Breast epithelium (tissue), 4 donors: ENCODE measurements around the gene YY1. TPM values are rescaled to one million over a fixed set of nuclear protein-coding genes. Genes with fewer than 3 reads are reported as not detected.

ENCODE experiments used
- DNase-seq, 2 donors: peaks; one replicate each; pipeline ENCODE4 v3.0.0-alpha.2; 2019; ENCODE audit warnings: low spot score in 2 of 2
- H3K27ac ChIP-seq, 2 donors: fragments of 200-600 bp; sonication (generic) in 1 of 2; one replicate each; pipeline ENCODE4 v1.5.1; 2016 to 2019; ENCODE audit warnings: mild to moderate bottlenecking in 1 of 2
- H3K27me3 ChIP-seq, 2 donors: fragments of 200-600 bp; sonication (generic) in 1 of 2; one replicate each; pipeline versions ENCODE4 v1.5.1 to v1.6.0; 2017 to 2019; ENCODE audit warnings: control low read depth in 1 of 2, mild to moderate bottlenecking in 1 of 2
- H3K36me3 ChIP-seq: fragments of 200-600 bp; one replicate; pipeline ENCODE4 v1.5.1; 2019
- H3K4me1 ChIP-seq, 2 donors: fragments of 200-600 bp; sonication (generic); one replicate each; pipeline ENCODE4 v1.5.1; 2016 to 2019; ENCODE audit warnings: control low read depth in 1 of 2
- H3K4me3 ChIP-seq, 3 donors: fragments of 200-600 bp; sonication (generic); 1 replicate in 2 of 3; 2 replicates in 1 of 3; pipeline ENCODE4 v1.5.1; 2016 to 2019; ENCODE audit warnings: mild to moderate bottlenecking in 3 of 3, moderate library complexity in 2 of 3
- H3K9me3 ChIP-seq, 2 donors: fragments of 200-600 bp; sonication (generic) in 1 of 2; one replicate each; pipeline ENCODE4 v1.5.1; 2016 to 2019; ENCODE audit warnings: control low read depth in 1 of 2
- POLR2A ChIP-seq: fragments of 450-650 bp; IDR thresholded peaks from one replicate; pipeline ENCODE4 v1.6.1; 2016; ENCODE audit warnings: antibody characterized with exemption, mild to moderate bottlenecking, moderate library complexity
- POLR2AphosphoS5 ChIP-seq, 3 donors: sonication (generic); formaldehyde crosslinking; IDR thresholded peaks; one replicate each; pipeline ENCODE4 v1.6.1; 2017; ENCODE audit warnings: antibody characterized with exemption in 3 of 3
- intact Hi-C: fragments of 100-400 bp; cut with DNase I; formaldehyde crosslinking; loops from one replicate; pipeline ENCODE4 v1.15.1; 2023; ENCODE audit warnings: low total_unique reads
- total RNA-seq, 3 donors: library from RNA; depleted of rRNA; stranded (reverse); fragments of >200 nt; gene quantifications; one replicate each; pipeline ENCODE4 v1.1.0, GENCODE V29; 2016
- TF ChIP-seq, protein P1 (sequence below), 3 donors: fragments of 450-650 bp; IDR thresholded peaks; one replicate each; pipeline ENCODE4 v1.5.1; 2016 to 2017; ENCODE audit warnings: antibody characterized with exemption in 3 of 3, mild to moderate bottlenecking in 3 of 3, moderate library complexity in 3 of 3

Gene YY1
- total RNA-seq, 3 donors from 2014 or later, result 46.2 to 61.2 (median 50.6) TPM

DNA sequence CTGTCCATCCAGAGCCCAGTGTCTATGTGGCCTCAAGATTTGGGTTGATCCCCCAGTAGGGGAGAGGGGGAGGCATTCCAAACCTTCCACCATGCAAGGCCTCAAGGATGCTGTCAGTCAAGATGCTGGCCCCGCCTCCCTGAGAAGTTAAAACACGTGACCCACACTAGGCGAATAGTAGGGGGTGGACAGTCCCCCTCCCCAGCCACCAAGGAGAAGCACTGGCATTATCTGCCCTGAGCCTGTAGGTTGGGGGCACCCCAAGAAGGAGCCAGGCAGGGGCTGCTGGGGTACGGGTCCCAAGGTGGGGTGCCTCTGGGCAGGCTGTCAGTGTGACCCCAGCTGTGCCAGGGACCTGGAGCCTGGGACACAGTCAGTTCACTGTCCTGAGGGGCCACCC is 65.0 kb downstream of the YY1 start:
- no peak for DNase-seq
- H3K4me1 ChIP-seq, result peaks cover 0 to 23% of the 10 kb centered on the region in 2 donors
- H3K9me3 ChIP-seq, result no peaks in the 10 kb centered on the region
- no peak for TF ChIP-seq POLR2A
- no peak for TF ChIP-seq POLR2AphosphoS5 (IDR thresholded peaks at IDR 0.05)
- no peaks in the 10 kb centered on the region for H3K27me3 ChIP-seq
- intact Hi-C loops, result loop anchor here (10.0 kb wide), 1 partner anchor 71 kb away; the partner anchor contains the start of gene WDR25
- H3K36me3 ChIP-seq, result no peaks in the 10 kb centered on the region
- H3K4me3 ChIP-seq, result peak overlapping the region in 1 of 3 donors; percentile 96
- H3K27ac ChIP-seq, result peak overlapping the region; percentile 78 to 90

DNA sequence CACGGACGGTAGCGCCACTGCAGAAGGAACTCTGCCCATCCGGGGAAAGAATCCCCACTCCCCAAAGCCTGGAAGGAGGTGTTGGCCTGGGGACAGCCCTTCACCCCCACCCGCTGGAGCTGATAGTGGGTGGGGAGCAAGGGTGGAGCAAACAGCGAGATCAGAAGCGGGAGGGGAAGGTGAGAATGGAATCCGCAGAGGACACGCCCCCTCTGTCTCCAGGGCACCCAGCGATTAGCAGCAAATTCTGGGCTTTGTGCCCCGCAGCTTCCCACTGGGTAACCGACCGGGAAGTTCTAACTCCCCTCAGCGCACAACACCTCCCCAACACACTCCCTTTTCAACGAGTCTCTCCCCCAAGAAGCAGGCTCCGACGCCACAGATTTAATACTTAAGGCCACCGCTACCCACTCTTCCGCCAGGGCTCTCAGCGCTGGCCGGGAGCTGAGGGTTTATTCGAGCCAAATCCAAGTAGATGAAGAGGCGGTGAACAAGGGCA is 65.9 kb downstream of the YY1 start:
- no peaks in the 10 kb centered on the region for H3K9me3 ChIP-seq
- peaks cover 0 to 23% of the 10 kb centered on the region in 2 donors for H3K4me1 ChIP-seq
- DNase-seq, result no peak
- TF ChIP-seq POLR2A (no peak), POLR2AphosphoS5 (IDR thresholded peaks at IDR 0.05) (no peak)
- TF ChIP-seq, protein P1, sequence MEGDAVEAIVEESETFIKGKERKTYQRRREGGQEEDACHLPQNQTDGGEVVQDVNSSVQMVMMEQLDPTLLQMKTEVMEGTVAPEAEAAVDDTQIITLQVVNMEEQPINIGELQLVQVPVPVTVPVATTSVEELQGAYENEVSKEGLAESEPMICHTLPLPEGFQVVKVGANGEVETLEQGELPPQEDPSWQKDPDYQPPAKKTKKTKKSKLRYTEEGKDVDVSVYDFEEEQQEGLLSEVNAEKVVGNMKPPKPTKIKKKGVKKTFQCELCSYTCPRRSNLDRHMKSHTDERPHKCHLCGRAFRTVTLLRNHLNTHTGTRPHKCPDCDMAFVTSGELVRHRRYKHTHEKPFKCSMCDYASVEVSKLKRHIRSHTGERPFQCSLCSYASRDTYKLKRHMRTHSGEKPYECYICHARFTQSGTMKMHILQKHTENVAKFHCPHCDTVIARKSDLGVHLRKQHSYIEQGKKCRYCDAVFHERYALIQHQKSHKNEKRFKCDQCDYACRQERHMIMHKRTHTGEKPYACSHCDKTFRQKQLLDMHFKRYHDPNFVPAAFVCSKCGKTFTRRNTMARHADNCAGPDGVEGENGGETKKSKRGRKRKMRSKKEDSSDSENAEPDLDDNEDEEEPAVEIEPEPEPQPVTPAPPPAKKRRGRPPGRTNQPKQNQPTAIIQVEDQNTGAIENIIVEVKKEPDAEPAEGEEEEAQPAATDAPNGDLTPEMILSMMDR (IDR thresholded peaks at IDR 0.05), result no peak
- H3K27ac ChIP-seq, result peak overlapping the region; percentile 78 to 90
- no peaks in the 10 kb centered on the region for H3K36me3 ChIP-seq
- no peaks in the 10 kb centered on the region for H3K27me3 ChIP-seq
- intact Hi-C loops, result loop anchor here (10.0 kb wide), 1 partner anchor 70 kb away; the partner anchor contains the start of gene WDR25
- H3K4me3 ChIP-seq, result peak overlapping the region; percentile 85 to 96 (median 89)

DNA sequence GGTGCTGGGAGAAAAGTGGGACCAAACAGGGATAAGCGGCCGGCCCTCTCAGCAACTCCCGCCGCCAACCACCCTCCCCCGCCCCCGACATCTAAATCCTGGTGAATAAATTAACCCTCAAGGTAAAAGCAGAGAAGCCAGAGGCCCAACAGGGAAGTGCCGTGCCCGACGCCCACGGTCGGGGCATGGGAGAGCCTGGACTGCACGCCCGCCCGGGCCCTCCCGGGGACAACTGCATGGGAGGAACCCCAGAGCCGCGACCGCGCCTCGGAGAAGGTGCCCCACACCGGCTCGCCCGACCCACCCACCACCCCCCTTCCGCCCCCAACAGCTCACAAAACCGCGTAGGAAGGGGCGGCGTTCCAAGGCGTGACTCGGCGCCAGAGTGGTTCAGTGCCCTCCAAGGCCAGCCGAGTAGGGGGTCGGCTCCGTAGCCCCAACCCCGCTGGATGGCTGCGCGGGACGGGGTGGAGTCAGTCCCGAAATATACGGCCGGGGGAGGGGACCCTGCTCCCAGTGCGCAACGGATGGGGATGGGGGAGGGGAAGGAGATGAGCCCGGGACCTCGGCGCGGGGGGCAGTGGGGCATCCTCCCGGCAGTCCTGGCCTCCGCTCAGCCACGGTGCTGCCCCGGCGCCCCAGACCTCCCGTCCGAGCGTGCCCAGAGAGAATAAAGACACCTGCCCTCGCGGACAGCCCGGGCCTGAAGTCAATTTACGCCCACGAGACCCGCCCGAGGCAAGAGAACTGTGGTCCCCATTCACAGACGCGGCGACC is 66.6 kb downstream of the YY1 start:
- Histone ChIP-seq H3K4me1 (peaks cover 0 to 23% of the 10 kb centered on the region in 2 donors), H3K9me3 (no peaks in the 10 kb centered on the region), H3K27ac (peak overlapping the region; percentile 78 to 90), H3K4me3 (peak overlapping the region; percentile 85 to 96 (median 89)), H3K27me3 (no peaks in the 10 kb centered on the region), H3K36me3 (no peaks in the 10 kb centered on the region)
- TF ChIP-seq, protein P1 (IDR thresholded peaks at IDR 0.05), result no peak
- TF ChIP-seq POLR2A (no peak), POLR2AphosphoS5 (IDR thresholded peaks at IDR 0.05) (no peak)
- intact Hi-C loops, result loop anchor here (10.0 kb wide), 1 partner anchor 69 kb away; the partner anchor contains the start of gene WDR25
- DNase-seq, result no peak

GRCh38 chr14:100306101-100306997 is 67.4 kb downstream of the YY1 start, which contains the start of gene SLC25A29:
Gene SLC25A29 (minus strand): TSS chr14:100306444. CDS start chr14:100306232, 212 bp downstream.
- intact Hi-C loops, result loop anchor here (10.0 kb wide), 1 partner anchor 68 kb away; the partner anchor contains the start of gene WDR25
- peak within 1 kb of the TSS; percentile 85 to 96 (median 89) for H3K4me3 ChIP-seq
- H3K4me1 ChIP-seq, result peaks cover 0 to 23% of the 10 kb centered on the region in 2 donors
- no peaks in the 10 kb centered on the region for H3K36me3 ChIP-seq
- peak; percentile 77 to 84 for DNase-seq
- no peaks in the 10 kb centered on the region for H3K27me3 ChIP-seq
- H3K9me3 ChIP-seq, result no peaks in the 10 kb centered on the region
- TF ChIP-seq POLR2AphosphoS5 (IDR thresholded peaks at IDR 0.05) (peak in 2 of 3 donors; percentile 24 to 66), POLR2A (peak; percentile 42)
- TF ChIP-seq, protein P1 (IDR thresholded peaks at IDR 0.05), result no peak
- peak within 1 kb of the TSS; percentile 78 to 90 for H3K27ac ChIP-seq
